ENCODE measurements around the gene CHD2.

DNA sequence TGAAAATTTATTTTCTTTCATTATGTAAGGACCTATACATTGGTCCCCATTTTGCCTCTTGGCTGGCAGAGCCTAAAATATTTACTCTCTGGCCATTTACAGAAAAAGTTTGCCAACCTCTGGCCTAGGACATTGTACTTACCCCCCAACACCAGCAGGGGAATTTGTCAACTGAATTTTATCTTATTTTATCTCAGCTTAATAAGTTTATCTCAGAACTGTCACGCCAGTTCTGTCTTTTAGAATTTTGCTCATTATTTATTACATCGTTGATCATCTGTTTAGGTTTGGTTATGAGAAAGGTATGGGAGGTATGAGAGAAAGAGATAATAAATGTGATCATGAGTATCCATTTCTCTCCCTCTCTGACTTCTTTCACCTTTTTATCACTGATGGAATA is 38.3 kb downstream of the CHD2 start:
- TF ChIP-seq POLR2A (IDR thresholded peaks at IDR 0.05; ENCODE audit: low read depth, low read length) = no peak
- no peak for TF ChIP-seq EZH2 (IDR thresholded peaks at IDR 0.05; ENCODE audit: borderline replicate concordance, low read depth, low read length, severe bottlenecking)
- TF ChIP-seq JUN (IDR thresholded peaks at IDR 0.05; ENCODE audit: borderline replicate concordance, insufficient read depth, insufficient read length, low read depth) = no peak
- no peak for TF ChIP-seq FOS (IDR thresholded peaks at IDR 0.05; ENCODE audit: borderline replicate concordance, insufficient read depth, low read length)
- no peak for TF ChIP-seq CTCF (IDR thresholded peaks at IDR 0.05; ENCODE audit: extremely low read depth in 1 of 2, insufficient read depth in 1 of 2, low read depth in 1 of 2, low read length in 2 of 2)
- no peak for TF ChIP-seq GATA2 (IDR thresholded peaks at IDR 0.05; ENCODE audit: insufficient read depth, insufficient read length, low read depth, low read length)
